ENCODE results near the gene NPAS3. TPM values are rescaled to one million over a fixed set of nuclear protein-coding genes. Genes with fewer than 3 reads are reported as not detected.

Gene NPAS3
- total and polyA plus RNA-seq, 2 donors (not counting 3 experiments of a cell fraction or from before 2014, with no cell fraction given): 0.10 to 0.13 TPM

DNA sequence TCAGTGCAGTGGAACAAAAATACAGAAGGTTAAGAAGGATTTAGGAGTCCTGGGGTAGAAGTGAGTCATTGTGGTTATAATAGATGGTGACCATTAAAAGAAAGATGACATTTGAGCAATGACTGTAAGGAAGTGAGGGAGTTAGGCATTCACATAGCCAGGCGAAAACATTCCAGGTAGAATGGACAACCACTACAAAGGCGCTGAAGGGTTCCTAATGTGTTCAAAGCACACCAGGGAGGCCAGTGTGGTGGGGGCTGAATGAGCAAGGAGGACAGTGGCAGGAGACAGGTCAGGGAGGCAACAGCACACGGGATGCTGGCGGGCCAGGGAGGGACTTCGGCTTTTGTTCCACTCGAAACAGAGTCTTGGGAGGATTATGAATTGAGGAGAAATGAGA, 129.9 kb downstream of the NPAS3 start:
- Histone ChIP-seq H3K27ac (ENCODE audit: insufficient read depth, low read depth, low read length) (no peak overlapping the region), H3K9me3 (replicated peaks; ENCODE audit: control insufficient read depth, insufficient read depth, low read length) (no peaks in the 10 kb centered on the region), H3K79me2 (ENCODE audit: control insufficient read depth, insufficient read depth, low read length) (no peaks in the 10 kb centered on the region), H2AFZ (ENCODE audit: low read depth, low read length) (no peak overlapping the region), H3K9ac (replicated peaks; ENCODE audit: extremely low read depth, insufficient read depth, low read length) (no peak overlapping the region), H3K4me1 (ENCODE audit: control insufficient read depth, extremely low read depth, insufficient read depth, low read length) (no peaks in the 10 kb centered on the region), H4K20me1 (replicated peaks; ENCODE audit: control insufficient read depth, extremely low read depth, insufficient read depth, low read length) (no peaks in the 10 kb centered on the region), H3K36me3 (ENCODE audit: control insufficient read depth in 2 of 2, extremely low read depth in 1 of 2, insufficient read depth in 2 of 2, low read length in 2 of 2) (no peaks in the 10 kb centered on the region), H3K4me2 (ENCODE audit: insufficient read depth, low read length) (no peak overlapping the region), H3K27me3 (ENCODE audit: control insufficient read depth in 2 of 2, insufficient read depth in 2 of 2, low read length in 2 of 2) (no peaks in the 10 kb centered on the region), H3K9me1 (replicated peaks; ENCODE audit: control insufficient read depth, extremely low read depth, insufficient read depth, low read length) (no peaks in the 10 kb centered on the region), H3K4me3 (replicated peaks in 1 of 3; ENCODE audit: insufficient read depth in 1 of 3, low read depth in 1 of 3, low read length in 3 of 3) (no peak overlapping the region)
- ChIA-PET CTCF (no interaction called here), POLR2A (no interaction called here)
- FAIRE-seq (no peak), DNase-seq (ENCODE audit: low read depth, low spot score) (no peak)
- dilution Hi-C loops (cut with MboI; ENCODE audit: extremely low pct_ligation_motif_present, low sequenced_read_pairs): no loop called here
- intact Hi-C loops (cut with micrococcal nuclease): no loop called here
- BruUV-seq (replicated peaks): no TSS peak
- no peak for TF ChIP-seq JUN (IDR thresholded peaks at IDR 0.05; ENCODE audit: borderline replicate concordance, insufficient read depth, insufficient read length, low read depth)

DNA sequence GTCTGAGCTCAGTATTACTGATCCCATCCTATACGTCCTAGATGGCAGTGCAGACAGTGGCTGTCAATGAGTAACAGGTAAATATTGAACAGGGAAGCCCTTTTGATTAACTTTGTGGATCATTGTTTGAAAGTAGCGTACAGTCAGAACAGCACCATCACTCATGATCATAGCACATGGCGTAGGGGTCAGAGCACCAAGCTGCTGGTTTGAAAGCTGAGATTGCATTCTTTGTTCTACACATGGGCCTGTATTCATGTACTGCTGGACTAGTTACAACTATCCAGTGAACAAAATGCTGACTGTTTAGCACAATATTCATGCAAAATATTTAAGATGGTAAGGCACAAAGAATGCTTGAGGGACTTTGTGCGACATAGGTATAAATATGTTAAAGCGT, 131.8 kb downstream of the NPAS3 start:
- CTCF ChIA-PET: no interaction called here
- no TSS peak for BruUV-seq (replicated peaks)

More for the DNA sequence above, 131.8 kb downstream of the NPAS3 start:
- TF ChIP-seq EZH2 (IDR thresholded peaks at IDR 0.05; ENCODE audit: borderline replicate concordance, low read depth, low read length, severe bottlenecking) (no peak), CTCF (IDR thresholded peaks at IDR 0.05; ENCODE audit: extremely low read depth in 1 of 2, insufficient read depth in 1 of 2, low read depth in 1 of 2, low read length in 2 of 2) (no peak), FOS (IDR thresholded peaks at IDR 0.05; ENCODE audit: borderline replicate concordance, insufficient read depth, low read length) (no peak), POLR2A (IDR thresholded peaks at IDR 0.05; ENCODE audit: low read depth, low read length) (no peak), MYC (IDR thresholded peaks at IDR 0.05; ENCODE audit: low read depth, low read length) (no peak), GATA2 (IDR thresholded peaks at IDR 0.05; ENCODE audit: insufficient read depth, insufficient read length, low read depth, low read length) (no peak), MAX (IDR thresholded peaks at IDR 0.05; ENCODE audit: insufficient read depth, insufficient read length) (no peak), POLR2AphosphoS5 (IDR thresholded peaks at IDR 0.05; ENCODE audit: insufficient read depth, low read depth, low read length) (no peak), JUN (IDR thresholded peaks at IDR 0.05; ENCODE audit: borderline replicate concordance, insufficient read depth, insufficient read length, low read depth) (no peak)
- no peak overlapping the region for H3K4me2 ChIP-seq (ENCODE audit: insufficient read depth, low read length)
- no peak overlapping the region for H3K27ac ChIP-seq (ENCODE audit: insufficient read depth, low read depth, low read length)
- H3K27me3 ChIP-seq (ENCODE audit: control insufficient read depth in 2 of 2, insufficient read depth in 2 of 2, low read length in 2 of 2): no peaks in the 10 kb centered on the region
- FAIRE-seq (no peak), DNase-seq (ENCODE audit: low read depth, low spot score) (no peak)
- no peaks in the 10 kb centered on the region for H3K9me3 ChIP-seq (replicated peaks; ENCODE audit: control insufficient read depth, insufficient read depth, low read length)
- POLR2A ChIA-PET: no interaction called here
- intact Hi-C loops (cut with micrococcal nuclease): no loop called here
- H3K79me2 ChIP-seq (ENCODE audit: control insufficient read depth, insufficient read depth, low read length): no peaks in the 10 kb centered on the region
- dilution Hi-C loops (cut with MboI; ENCODE audit: extremely low pct_ligation_motif_present, low sequenced_read_pairs): no loop called here
- H3K9me1 ChIP-seq (replicated peaks; ENCODE audit: control insufficient read depth, extremely low read depth, insufficient read depth, low read length): no peaks in the 10 kb centered on the region
- no peak overlapping the region for H3K4me3 ChIP-seq (replicated peaks in 1 of 3; ENCODE audit: insufficient read depth in 1 of 3, low read depth in 1 of 3, low read length in 3 of 3)
- H3K36me3 ChIP-seq (ENCODE audit: control insufficient read depth in 2 of 2, extremely low read depth in 1 of 2, insufficient read depth in 2 of 2, low read length in 2 of 2): no peaks in the 10 kb centered on the region
- H3K4me1 ChIP-seq (ENCODE audit: control insufficient read depth, extremely low read depth, insufficient read depth, low read length): no peaks in the 10 kb centered on the region
- H3K9ac ChIP-seq (replicated peaks; ENCODE audit: extremely low read depth, insufficient read depth, low read length): no peak overlapping the region
- H4K20me1 ChIP-seq (replicated peaks; ENCODE audit: control insufficient read depth, extremely low read depth, insufficient read depth, low read length): no peaks in the 10 kb centered on the region
- H2AFZ ChIP-seq (ENCODE audit: low read depth, low read length): no peak overlapping the region

All from endothelial cell of umbilical vein (primary cell).